Posterior cingulate gyrus (tissue), 11 donors: ENCODE data around the gene BCL2.
"Not testable (repeated sequence)": the region's sequence is repeated elsewhere in the genome, so short reads cannot be mapped to it uniquely, and the experiment has no call there.

ENCODE experiments used
- DNase-seq, 10 donors: peaks; one replicate each; pipeline versions ENCODE4 v3.0.0 to v3.0.0-alpha.2; 2020 to 2021; ENCODE audit warnings: mixed read lengths in 3 of 10
- intact Hi-C: fragments of 100-400 bp; cut with DNase I; formaldehyde crosslinking; loops from one replicate; pipeline ENCODE4 v1.15.1; 2023

Gene BCL2

GRCh38 chr18:63241317-63241712, 78.3 kb downstream of the BCL2 start:
- DNase-seq = no peak
- intact Hi-C loops = no loop called here

GRCh38 chr18:63240531-63241316, 78.8 kb downstream of the BCL2 start:
- intact Hi-C loops = no loop called here
- DNase-seq = no peak

- intact Hi-C loops = loop anchor here (10.0 kb wide), 1 partner anchor 84 kb away; no protein-coding TSS in a partner anchor
- DNase-seq = no peak
These were observed 80.9 kb downstream of the BCL2 start for GRCh38 chr18:63238693-63239075.

- intact Hi-C loops = loop anchor here (10.0 kb wide), 1 partner anchor 83 kb away; no protein-coding TSS in a partner anchor
These were observed 81.5 kb downstream of the BCL2 start for GRCh38 chr18:63237881-63238692.

GRCh38 chr18:63236921-63237846, 82.4 kb downstream of the BCL2 start:
- no peak for DNase-seq
- intact Hi-C loops = loop anchor here (10.0 kb wide), 1 partner anchor 82 kb away; no protein-coding TSS in a partner anchor

More at GRCh38 chr18:63237881-63238692, 81.5 kb downstream of the BCL2 start:
- no peak for DNase-seq

- intact Hi-C loops = loop anchor here (10.0 kb wide), 1 partner anchor 82 kb away; no protein-coding TSS in a partner anchor
- peak in 1 of 10 donors; percentile 61 for DNase-seq
These were observed 83.2 kb downstream of the BCL2 start for GRCh38 chr18:63236406-63236805.

GRCh38 chr18:63235920-63236319, 83.6 kb downstream of the BCL2 start:
- intact Hi-C loops = loop anchor here (10.0 kb wide), 1 partner anchor 81 kb away; no protein-coding TSS in a partner anchor
- not testable (repeated sequence) for DNase-seq

- DNase-seq = no peak
- intact Hi-C loops = loop anchor here (10.0 kb wide), 1 partner anchor 80 kb away; no protein-coding TSS in a partner anchor
These were observed 84.7 kb downstream of the BCL2 start for GRCh38 chr18:63234841-63235240.

- no peak for DNase-seq
- intact Hi-C loops = loop anchor here (10.0 kb wide), 1 partner anchor 80 kb away; no protein-coding TSS in a partner anchor
These were observed 85.1 kb downstream of the BCL2 start for GRCh38 chr18:63234432-63234831.

- intact Hi-C loops = loop anchor here (10.0 kb wide), 1 partner anchor 79 kb away; no protein-coding TSS in a partner anchor
- DNase-seq = no peak
These were observed 86.2 kb downstream of the BCL2 start for GRCh38 chr18:63233334-63233733.

GRCh38 chr18:63232826-63233225, 86.7 kb downstream of the BCL2 start:
- intact Hi-C loops = loop anchor here (10.0 kb wide), 1 partner anchor 78 kb away; no protein-coding TSS in a partner anchor
- no peak for DNase-seq

GRCh38 chr18:63229971-63230370, 89.6 kb downstream of the BCL2 start:
- intact Hi-C loops = loop anchor here (10.0 kb wide), 1 partner anchor 75 kb away; no protein-coding TSS in a partner anchor
- no peak for DNase-seq

- intact Hi-C loops = no loop called here
- DNase-seq = no peak
These were observed 94.1 kb downstream of the BCL2 start for GRCh38 chr18:63225434-63225833.

- no peak for DNase-seq
- intact Hi-C loops = no loop called here
These were observed 94.9 kb downstream of the BCL2 start for GRCh38 chr18:63224630-63225029.

- no peak for DNase-seq
- intact Hi-C loops = no loop called here
These were observed 95.7 kb downstream of the BCL2 start for GRCh38 chr18:63223837-63224236.

- DNase-seq = no peak
- intact Hi-C loops = no loop called here
These were observed 98.7 kb downstream of the BCL2 start for GRCh38 chr18:63220903-63221302.

GRCh38 chr18:63218472-63218871, 101.1 kb downstream of the BCL2 start:
- no peak for DNase-seq
- intact Hi-C loops = no loop called here

- no peak for DNase-seq
- intact Hi-C loops = no loop called here
These were observed 102.9 kb downstream of the BCL2 start for GRCh38 chr18:63216516-63217311.
